Stomach (tissue), 4 donors: ENCODE data around the gene MAGEC3.

Experiments
- CTCF ChIP-seq, 7 experiments: fragments of 450-650 bp in 4 of 7; fragments of 200-600 bp in 3 of 7; sonication (generic) in 3 of 7; IDR thresholded peaks; one replicate each; pipeline ENCODE4 v1.5.1; 2016 to 2019; ENCODE audit warnings: antibody characterized with exemption in 7 of 7, control low read depth in 2 of 7, mild to moderate bottlenecking in 1 of 7
- POLR2A ChIP-seq, 4 donors: fragments of 450-650 bp; IDR thresholded peaks; one replicate each; pipeline ENCODE4 v1.6.1; 2016; ENCODE audit warnings: antibody characterized with exemption in 4 of 4, control low read depth in 2 of 4, mild to moderate bottlenecking in 1 of 4, moderate library complexity in 1 of 4

DNA sequence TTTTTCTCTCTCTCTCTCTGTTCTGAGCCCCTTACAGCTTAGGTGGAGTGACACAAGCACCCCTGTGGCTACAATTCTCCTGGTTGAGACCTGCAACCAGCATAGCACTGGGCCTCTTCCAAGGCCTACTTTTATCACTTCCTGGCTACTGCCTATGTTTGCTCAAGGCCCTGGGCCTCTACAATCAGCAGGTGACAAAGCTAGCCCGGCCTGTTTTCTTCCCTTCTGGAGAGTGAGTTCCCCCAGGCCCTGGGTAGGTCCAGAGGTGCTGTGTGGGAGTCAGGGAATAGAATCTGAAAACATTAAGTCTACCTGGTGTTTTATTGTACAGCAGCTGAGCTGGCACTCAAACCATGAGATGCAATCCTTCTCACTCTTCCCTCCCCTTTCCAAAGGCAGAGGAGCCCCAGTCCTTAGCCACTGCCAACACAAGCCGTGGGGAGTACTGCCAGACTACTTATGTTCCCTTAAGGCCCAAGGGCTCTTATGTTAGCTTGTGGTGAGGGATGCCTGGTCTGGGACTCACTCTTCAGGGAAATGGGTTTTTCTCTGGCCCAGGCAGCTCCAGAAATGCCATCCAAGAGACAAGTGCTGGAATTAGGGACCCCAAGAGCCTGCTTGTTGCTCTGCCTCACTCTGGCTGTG is 23.8 kb upstream of the MAGEC3 start:
- TF ChIP-seq POLR2A (IDR thresholded peaks at IDR 0.05) (no peak), CTCF (IDR thresholded peaks at IDR 0.05) (no peak)
